ENCODE measurements around the gene NAV2.

NAV2 gene

GRCh38 chr11:19768197-19768596, 55.6 kb downstream of the NAV2 start:
- no peak for DNase-seq
- in situ Hi-C loops (cut with MboI; ENCODE audit: low pct_unique_long_range_greater_than_20kb, low sequenced_read_pairs): no loop called here

GRCh38 chr11:19768815-19769214, 56.2 kb downstream of the NAV2 start:
- in situ Hi-C loops (cut with MboI; ENCODE audit: low pct_unique_long_range_greater_than_20kb, low sequenced_read_pairs): no loop called here
- no peak for DNase-seq

GRCh38 chr11:19769820-19770219, 57.2 kb downstream of the NAV2 start:
- in situ Hi-C loops (cut with MboI; ENCODE audit: low pct_unique_long_range_greater_than_20kb, low sequenced_read_pairs): no loop called here
- no peak for DNase-seq

GRCh38 chr11:19770277-19770676, 57.6 kb downstream of the NAV2 start:
- in situ Hi-C loops (cut with MboI; ENCODE audit: low pct_unique_long_range_greater_than_20kb, low sequenced_read_pairs): no loop called here
- no peak for DNase-seq

- DNase-seq: no peak
- in situ Hi-C loops (cut with MboI; ENCODE audit: low pct_unique_long_range_greater_than_20kb, low sequenced_read_pairs): no loop called here
Measured at GRCh38 chr11:19771463-19771862, 58.8 kb downstream of the NAV2 start.

GRCh38 chr11:19772480-19772879, 59.8 kb downstream of the NAV2 start:
- DNase-seq: no peak
- in situ Hi-C loops (cut with MboI; ENCODE audit: low pct_unique_long_range_greater_than_20kb, low sequenced_read_pairs): no loop called here

GRCh38 chr11:19774329-19774728, 61.7 kb downstream of the NAV2 start:
- no peak for DNase-seq
- in situ Hi-C loops (cut with MboI; ENCODE audit: low pct_unique_long_range_greater_than_20kb, low sequenced_read_pairs): no loop called here

- in situ Hi-C loops (cut with MboI; ENCODE audit: low pct_unique_long_range_greater_than_20kb, low sequenced_read_pairs): no loop called here
- DNase-seq: no peak
Measured at GRCh38 chr11:19774817-19775580, 62.4 kb downstream of the NAV2 start.

- no peak for DNase-seq
- in situ Hi-C loops (cut with MboI; ENCODE audit: low pct_unique_long_range_greater_than_20kb, low sequenced_read_pairs): no loop called here
Measured at GRCh38 chr11:19775622-19776021, 63.0 kb downstream of the NAV2 start.

GRCh38 chr11:19777039-19777376, 64.4 kb downstream of the NAV2 start:
- no peak for DNase-seq
- in situ Hi-C loops (cut with MboI; ENCODE audit: low pct_unique_long_range_greater_than_20kb, low sequenced_read_pairs): no loop called here

- in situ Hi-C loops (cut with MboI; ENCODE audit: low pct_unique_long_range_greater_than_20kb, low sequenced_read_pairs): no loop called here
- no peak for DNase-seq
Measured at GRCh38 chr11:19777377-19778102, 64.9 kb downstream of the NAV2 start.

GRCh38 chr11:19779740-19780139, 67.1 kb downstream of the NAV2 start:
- no peak for DNase-seq
- in situ Hi-C loops (cut with MboI; ENCODE audit: low pct_unique_long_range_greater_than_20kb, low sequenced_read_pairs): no loop called here

- in situ Hi-C loops (cut with MboI; ENCODE audit: low pct_unique_long_range_greater_than_20kb, low sequenced_read_pairs): no loop called here
- no peak for DNase-seq
Measured at GRCh38 chr11:19781351-19781750, 68.7 kb downstream of the NAV2 start.

GRCh38 chr11:19785265-19785664, 72.6 kb downstream of the NAV2 start:
- in situ Hi-C loops (cut with MboI; ENCODE audit: low pct_unique_long_range_greater_than_20kb, low sequenced_read_pairs): no loop called here
- DNase-seq: no peak

- in situ Hi-C loops (cut with MboI; ENCODE audit: low pct_unique_long_range_greater_than_20kb, low sequenced_read_pairs): no loop called here
Measured at GRCh38 chr11:19786644-19787043, 74.0 kb downstream of the NAV2 start.

GRCh38 chr11:19788435-19788834, 75.8 kb downstream of the NAV2 start:
- DNase-seq: no peak
- in situ Hi-C loops (cut with MboI; ENCODE audit: low pct_unique_long_range_greater_than_20kb, low sequenced_read_pairs): no loop called here

More at GRCh38 chr11:19786644-19787043, 74.0 kb downstream of the NAV2 start:
- DNase-seq: no peak

- no peak for DNase-seq
- in situ Hi-C loops (cut with MboI; ENCODE audit: low pct_unique_long_range_greater_than_20kb, low sequenced_read_pairs): no loop called here
Measured at GRCh38 chr11:19789245-19789644, 76.6 kb downstream of the NAV2 start.

- in situ Hi-C loops (cut with MboI; ENCODE audit: low pct_unique_long_range_greater_than_20kb, low sequenced_read_pairs): no loop called here
Measured at GRCh38 chr11:19789835-19790710, 77.4 kb downstream of the NAV2 start.

GRCh38 chr11:19790831-19791552, 78.4 kb downstream of the NAV2 start:
- DNase-seq: no peak
- in situ Hi-C loops (cut with MboI; ENCODE audit: low pct_unique_long_range_greater_than_20kb, low sequenced_read_pairs): no loop called here

More at GRCh38 chr11:19789835-19790710, 77.4 kb downstream of the NAV2 start:
- DNase-seq: no peak

Measured in KBM-7 (cell line).